Fibroblast of pulmonary artery (primary cell): ENCODE measurements around the gene UAP1L1.

Experiments used
- DNase-seq: peaks from one replicate; pipeline ENCODE4 v3.0.0-alpha.2; 2010; ENCODE audit warnings: low read depth
- H3K4me3 ChIP-seq: replicated peaks from 2 replicates; pipeline ENCODE4 v1.5.1; 2011; ENCODE audit warnings: low read depth, mild to moderate bottlenecking, control low read depth, low read length, moderate library complexity
- TF ChIP-seq, protein P1 (sequence below): IDR thresholded peaks from 2 replicates; pipeline ENCODE4 v1.5.1; 2011; ENCODE audit warnings: mild to moderate bottlenecking, control low read depth, low read length, inconsistent platforms; ENCODE audit errors: missing control alignments

Gene UAP1L1

DNA sequence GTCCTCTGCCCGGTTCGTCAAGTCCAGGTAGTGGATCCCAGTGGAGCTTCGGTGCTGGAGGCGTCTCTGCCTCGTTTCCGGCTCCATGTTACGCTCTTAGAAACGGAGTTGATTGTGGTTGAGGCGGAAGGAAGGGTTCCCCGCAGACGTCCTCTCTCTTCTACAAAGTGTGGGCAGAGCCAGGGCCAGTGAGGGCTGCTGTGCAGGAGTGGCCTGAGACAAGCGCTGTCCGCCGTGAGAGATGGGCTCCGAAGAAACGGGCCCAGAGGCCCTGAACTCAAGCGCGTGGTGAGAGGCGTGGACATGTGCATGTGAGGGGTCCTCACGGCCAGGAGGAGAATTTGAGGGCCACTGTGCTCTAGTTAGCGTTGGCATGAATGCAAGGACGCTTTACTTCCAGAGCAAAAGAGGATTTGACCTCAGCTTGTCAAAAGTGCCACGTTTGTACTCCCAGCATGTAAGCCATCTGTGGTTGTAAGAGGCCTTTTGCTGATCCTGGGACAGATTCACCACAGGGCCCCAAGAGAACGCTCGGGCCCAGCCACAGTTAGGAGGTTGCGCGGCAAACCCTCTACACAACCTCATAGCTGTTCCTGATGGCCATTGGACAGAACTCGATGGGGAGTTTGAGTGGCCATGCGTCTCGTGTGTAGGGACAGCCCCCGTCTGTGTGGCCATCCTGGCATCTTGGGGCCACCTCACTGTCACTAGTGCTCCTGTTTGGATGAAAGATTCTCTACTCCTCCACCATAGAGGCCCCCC, 19.6 kb downstream of the UAP1L1 start:
- H3K4me3 ChIP-seq = no peak overlapping the region
- TF ChIP-seq, protein P1, sequence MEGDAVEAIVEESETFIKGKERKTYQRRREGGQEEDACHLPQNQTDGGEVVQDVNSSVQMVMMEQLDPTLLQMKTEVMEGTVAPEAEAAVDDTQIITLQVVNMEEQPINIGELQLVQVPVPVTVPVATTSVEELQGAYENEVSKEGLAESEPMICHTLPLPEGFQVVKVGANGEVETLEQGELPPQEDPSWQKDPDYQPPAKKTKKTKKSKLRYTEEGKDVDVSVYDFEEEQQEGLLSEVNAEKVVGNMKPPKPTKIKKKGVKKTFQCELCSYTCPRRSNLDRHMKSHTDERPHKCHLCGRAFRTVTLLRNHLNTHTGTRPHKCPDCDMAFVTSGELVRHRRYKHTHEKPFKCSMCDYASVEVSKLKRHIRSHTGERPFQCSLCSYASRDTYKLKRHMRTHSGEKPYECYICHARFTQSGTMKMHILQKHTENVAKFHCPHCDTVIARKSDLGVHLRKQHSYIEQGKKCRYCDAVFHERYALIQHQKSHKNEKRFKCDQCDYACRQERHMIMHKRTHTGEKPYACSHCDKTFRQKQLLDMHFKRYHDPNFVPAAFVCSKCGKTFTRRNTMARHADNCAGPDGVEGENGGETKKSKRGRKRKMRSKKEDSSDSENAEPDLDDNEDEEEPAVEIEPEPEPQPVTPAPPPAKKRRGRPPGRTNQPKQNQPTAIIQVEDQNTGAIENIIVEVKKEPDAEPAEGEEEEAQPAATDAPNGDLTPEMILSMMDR = no peak
- DNase-seq = no peak

DNA sequence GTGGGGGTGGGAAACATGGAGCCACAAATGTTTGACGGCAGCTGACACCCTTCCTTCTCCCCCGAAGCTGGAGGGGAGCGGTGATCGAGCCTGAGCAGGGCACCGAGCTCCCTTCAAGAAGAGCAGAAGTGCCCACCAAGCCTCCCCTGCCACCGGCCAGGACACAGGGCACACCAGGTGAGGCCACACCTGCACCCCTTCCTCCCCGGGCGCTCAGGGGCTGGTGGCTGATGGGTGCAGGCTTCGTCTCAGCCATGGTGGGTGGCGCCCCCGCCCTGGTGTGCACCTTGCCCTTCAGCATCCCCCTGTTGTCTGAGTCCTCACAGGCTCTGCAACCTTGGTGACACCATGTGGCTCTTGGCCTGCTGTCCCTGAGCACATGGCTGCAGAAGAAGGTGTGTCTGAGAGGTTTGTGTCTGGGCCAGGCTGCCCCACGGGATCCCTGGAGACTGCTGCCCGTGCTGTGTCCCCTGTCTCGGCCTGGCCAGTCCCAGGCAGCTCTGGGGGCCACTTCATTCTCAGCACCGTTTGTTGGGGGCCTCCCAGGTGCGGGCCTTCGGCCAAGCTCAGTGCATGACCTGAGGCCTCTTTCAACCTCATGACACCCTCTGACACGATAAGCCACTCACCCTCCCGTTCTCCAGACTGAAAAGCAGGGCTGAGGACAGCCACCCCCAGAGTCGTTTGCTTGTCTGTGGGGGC, 20.6 kb downstream of the UAP1L1 start:
- TF ChIP-seq, protein P1 = no peak
- no peak overlapping the region for H3K4me3 ChIP-seq
- no peak for DNase-seq

DNA sequence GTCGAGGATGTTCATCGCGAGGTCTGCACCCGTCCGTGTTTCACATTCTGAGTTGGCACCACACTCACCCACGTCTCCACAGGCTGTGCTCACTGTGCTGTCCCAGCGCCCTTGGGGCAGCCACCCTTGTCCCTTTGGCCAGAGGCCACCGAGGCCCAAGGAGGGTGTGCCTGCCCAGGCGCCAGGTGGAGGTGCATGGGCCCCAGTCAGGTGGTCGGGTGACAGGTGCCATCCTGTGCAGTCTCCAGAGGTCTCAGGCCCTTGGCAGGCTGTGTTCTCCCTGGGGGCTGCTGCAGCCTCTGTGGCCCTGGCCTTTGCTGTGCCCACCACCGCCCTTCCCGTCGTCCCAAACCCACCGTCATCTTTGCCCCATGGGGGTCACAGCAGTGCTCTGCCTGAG, 21.9 kb downstream of the UAP1L1 start:
- no peak for DNase-seq
- TF ChIP-seq, protein P1 = no peak
- H3K4me3 ChIP-seq = no peak overlapping the region

DNA sequence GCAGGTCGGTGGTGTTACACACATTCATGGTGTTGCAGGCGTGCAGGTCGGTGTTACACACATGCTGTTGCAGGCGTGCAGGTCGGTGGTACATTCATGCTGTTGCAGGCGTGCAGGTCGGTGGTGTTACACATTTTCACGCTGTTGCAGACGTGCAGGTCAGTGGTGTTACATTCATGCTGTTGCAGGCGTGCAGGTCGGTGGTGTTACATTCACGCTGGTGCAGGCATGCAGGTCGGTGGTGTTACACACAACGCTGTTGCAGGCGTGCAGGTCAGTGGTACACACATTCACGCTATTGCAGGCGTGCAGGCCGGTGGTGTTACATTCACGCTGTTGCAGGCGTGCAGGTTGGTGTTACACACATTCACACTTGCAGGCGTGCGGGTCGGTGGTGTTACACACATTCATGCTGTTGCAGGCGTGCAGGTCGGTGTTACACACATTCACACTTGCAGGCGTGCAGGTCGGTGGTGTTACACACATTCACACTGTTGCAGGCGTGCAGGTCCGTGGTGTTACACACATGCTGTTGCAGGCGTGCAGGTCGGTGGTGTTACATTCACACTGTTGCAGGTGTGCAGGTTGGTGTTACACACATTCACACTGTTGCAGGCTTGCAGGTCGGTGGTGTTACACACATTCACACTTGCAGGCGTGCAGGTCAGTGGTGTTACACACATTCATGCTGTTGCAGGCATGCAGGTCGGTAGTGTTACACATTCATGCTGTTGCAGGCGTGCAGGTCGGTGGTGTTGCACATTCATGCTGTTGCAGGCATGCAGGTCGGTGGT, 26.1 kb downstream of the UAP1L1 start:
- TF ChIP-seq, protein P1 = no peak
- no peak for DNase-seq
- no peak overlapping the region for H3K4me3 ChIP-seq

DNA sequence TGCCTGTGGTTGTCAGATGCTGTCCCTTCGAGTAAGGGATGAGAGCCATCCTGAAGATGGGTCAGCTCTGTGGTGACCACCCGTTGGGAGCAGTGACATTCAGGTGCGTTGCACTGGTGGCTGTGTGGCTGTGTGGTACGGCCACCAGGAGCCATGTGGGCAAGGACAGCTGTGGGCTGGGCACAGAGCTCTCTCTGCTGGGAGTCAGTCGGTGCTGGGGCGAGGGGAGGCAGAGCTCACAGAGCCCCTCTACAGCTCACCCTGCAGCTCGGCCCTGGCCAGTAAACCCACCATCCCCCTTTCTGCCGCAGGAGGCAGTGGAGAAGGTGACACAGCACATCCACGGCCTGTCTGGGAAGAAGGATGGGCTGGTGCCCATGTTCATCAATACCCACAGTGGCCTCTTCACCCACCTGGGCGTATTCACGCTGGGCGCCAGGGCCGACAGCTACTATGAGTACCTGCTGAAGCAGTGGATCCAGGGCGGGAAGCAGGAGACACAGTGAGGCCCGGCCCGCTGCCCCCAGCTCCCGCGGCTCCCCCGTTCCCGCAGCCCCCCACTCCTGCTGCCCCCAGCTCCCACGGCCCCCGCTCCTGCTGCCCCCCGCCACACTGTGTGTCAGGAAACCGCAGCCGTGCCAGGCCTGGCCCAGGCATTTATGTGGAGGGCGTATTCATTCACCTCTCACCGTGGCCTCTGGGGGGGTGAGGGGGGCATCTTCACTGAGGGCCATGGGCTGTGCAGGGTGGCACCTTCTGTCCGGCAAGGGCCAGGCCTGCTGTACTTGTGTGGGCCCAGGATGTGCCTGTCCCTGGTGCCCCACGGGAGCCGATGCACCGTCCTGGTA, 28.7 kb downstream of the UAP1L1 start:
- DNase-seq = no peak
- TF ChIP-seq, protein P1 = no peak
- H3K4me3 ChIP-seq = no peak overlapping the region

DNA sequence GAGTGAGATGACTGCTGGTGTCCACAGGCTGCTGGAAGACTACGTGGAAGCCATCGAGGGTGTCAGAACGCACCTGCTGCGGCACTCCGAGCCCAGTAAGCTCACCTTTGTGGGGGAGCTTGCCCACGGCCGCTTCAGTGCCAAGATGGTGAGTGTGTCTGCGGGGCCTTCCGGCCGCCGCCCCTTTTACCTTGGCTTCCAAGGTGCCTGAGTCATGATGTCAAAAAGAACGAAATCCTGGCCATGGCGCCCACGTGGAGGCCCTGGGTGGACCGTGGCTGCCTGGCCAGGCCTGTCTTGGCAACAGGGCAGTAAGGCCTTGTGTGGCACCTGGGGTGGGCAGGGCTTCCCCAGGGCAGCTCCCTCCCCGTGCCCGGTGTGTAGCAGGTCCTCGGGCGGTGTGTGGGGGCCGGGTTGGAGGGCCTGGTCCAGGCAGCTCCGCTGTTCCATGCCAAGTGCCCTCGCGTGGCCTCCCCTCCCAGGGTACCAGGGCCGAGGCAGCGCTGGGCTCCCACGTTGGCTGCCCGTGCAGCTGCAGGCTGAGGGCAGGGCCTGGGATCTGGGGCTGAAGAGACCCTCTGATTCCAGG, 29.4 kb downstream of the UAP1L1 start:
- no peak overlapping the region for H3K4me3 ChIP-seq
- TF ChIP-seq, protein P1 = no peak
- DNase-seq = no peak
